Suprapubic skin (tissue), 4 donors: ENCODE results near the gene VWA3B. TPM values are rescaled to one million over a fixed set of nuclear protein-coding genes. Genes with fewer than 3 reads are reported as not detected.

Experiments
- DNase-seq, 2 donors: peaks; one replicate each; pipeline ENCODE4 v3.0.0-alpha.2; 2019; ENCODE audit warnings: low spot score in 2 of 2
- H3K27ac ChIP-seq: fragments of 200-600 bp; sonication (generic); one replicate; pipeline ENCODE4 v1.5.1; 2019
- H3K27me3 ChIP-seq: fragments of 200-600 bp; sonication (generic); one replicate; pipeline ENCODE4 v1.5.1; 2019
- H3K36me3 ChIP-seq: fragments of 200-600 bp; sonication (generic); one replicate; pipeline ENCODE4 v1.5.1; 2019
- H3K4me1 ChIP-seq: fragments of 200-600 bp; sonication (generic); one replicate; pipeline ENCODE4 v1.5.1; 2019
- H3K4me3 ChIP-seq: fragments of 200-600 bp; sonication (generic); one replicate; pipeline ENCODE4 v1.5.1; 2019; ENCODE audit warnings: mild to moderate bottlenecking
- H3K9me3 ChIP-seq: fragments of 200-600 bp; sonication (generic); one replicate; pipeline ENCODE4 v1.5.1; 2019
- EP300 ChIP-seq: sonication (generic); formaldehyde crosslinking; IDR thresholded peaks from one replicate; pipeline ENCODE4 v1.6.1; 2017; ENCODE audit warnings: antibody characterized with exemption
- POLR2A ChIP-seq, 2 donors: fragments of 450-650 bp; IDR thresholded peaks; one replicate each; pipeline ENCODE4 v1.6.1; 2017; ENCODE audit warnings: antibody characterized with exemption in 2 of 2, mild to moderate bottlenecking in 2 of 2, moderate library complexity in 2 of 2
- POLR2AphosphoS5 ChIP-seq, 3 donors: sonication (generic); formaldehyde crosslinking; IDR thresholded peaks; one replicate each; pipeline ENCODE4 v1.6.1; 2017; ENCODE audit warnings: antibody characterized with exemption in 3 of 3
- WGBS: methylation state at CpG from one replicate; pipeline ENCODE4 v1.1.5; 2018; 5-methylcytosine and 5-hydroxymethylcytosine counted together
- total RNA-seq, 4 donors: library from RNA; depleted of rRNA; stranded (reverse); fragments of >200 nt; gene quantifications; one replicate each; pipeline ENCODE4 v1.1.0, GENCODE V29; 2016
- TF ChIP-seq, protein P1 (sequence below), 2 donors: fragments of 200-600 bp in 1 of 2; fragments of 450-650 bp in 1 of 2; sonication (generic) in 1 of 2; IDR thresholded peaks; one replicate each; pipeline ENCODE4 v1.5.1; 2016 to 2019; ENCODE audit warnings: antibody characterized with exemption in 2 of 2, mild to moderate bottlenecking in 1 of 2, moderate library complexity in 1 of 2

Gene VWA3B
- total RNA-seq, 4 donors from 2014 or later: not detected

DNA sequence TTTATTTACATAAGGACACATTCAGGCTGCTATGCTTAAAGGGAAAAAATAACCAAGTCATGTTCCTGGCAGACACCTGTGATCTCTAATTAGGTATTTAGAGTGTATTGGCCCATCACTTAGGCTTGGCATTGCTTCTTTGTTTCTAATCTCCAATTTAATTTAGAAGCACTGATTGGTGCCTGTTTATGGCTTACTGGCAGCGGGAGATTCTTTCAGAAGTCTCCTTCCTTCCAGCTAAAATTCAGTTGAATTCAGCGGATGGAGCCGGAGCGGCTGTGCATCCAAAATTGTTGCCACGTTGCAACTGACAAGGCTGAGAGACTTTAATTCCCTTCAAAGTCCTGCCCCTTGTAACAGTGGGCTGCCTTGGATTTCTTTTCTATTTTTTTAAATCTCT lies 66.5 kb downstream of the VWA3B start:
- WGBS: 56% methylated on average over 5 of the region's 5 CpGs
- no peaks in the 10 kb centered on the region for H3K27me3 ChIP-seq
- H3K4me1 ChIP-seq: no peaks in the 10 kb centered on the region
- H3K36me3 ChIP-seq: no peaks in the 10 kb centered on the region
- no peaks in the 10 kb centered on the region for H3K9me3 ChIP-seq
- no peak overlapping the region for H3K4me3 ChIP-seq
- no peak for TF ChIP-seq EP300
- no peak for TF ChIP-seq POLR2AphosphoS5 (IDR thresholded peaks at IDR 0.05)
- TF ChIP-seq, protein P1, sequence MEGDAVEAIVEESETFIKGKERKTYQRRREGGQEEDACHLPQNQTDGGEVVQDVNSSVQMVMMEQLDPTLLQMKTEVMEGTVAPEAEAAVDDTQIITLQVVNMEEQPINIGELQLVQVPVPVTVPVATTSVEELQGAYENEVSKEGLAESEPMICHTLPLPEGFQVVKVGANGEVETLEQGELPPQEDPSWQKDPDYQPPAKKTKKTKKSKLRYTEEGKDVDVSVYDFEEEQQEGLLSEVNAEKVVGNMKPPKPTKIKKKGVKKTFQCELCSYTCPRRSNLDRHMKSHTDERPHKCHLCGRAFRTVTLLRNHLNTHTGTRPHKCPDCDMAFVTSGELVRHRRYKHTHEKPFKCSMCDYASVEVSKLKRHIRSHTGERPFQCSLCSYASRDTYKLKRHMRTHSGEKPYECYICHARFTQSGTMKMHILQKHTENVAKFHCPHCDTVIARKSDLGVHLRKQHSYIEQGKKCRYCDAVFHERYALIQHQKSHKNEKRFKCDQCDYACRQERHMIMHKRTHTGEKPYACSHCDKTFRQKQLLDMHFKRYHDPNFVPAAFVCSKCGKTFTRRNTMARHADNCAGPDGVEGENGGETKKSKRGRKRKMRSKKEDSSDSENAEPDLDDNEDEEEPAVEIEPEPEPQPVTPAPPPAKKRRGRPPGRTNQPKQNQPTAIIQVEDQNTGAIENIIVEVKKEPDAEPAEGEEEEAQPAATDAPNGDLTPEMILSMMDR (IDR thresholded peaks at IDR 0.05): no peak
- no peak for TF ChIP-seq POLR2A (IDR thresholded peaks at IDR 0.05)
- no peak for DNase-seq
- H3K27ac ChIP-seq: no peak overlapping the region

DNA sequence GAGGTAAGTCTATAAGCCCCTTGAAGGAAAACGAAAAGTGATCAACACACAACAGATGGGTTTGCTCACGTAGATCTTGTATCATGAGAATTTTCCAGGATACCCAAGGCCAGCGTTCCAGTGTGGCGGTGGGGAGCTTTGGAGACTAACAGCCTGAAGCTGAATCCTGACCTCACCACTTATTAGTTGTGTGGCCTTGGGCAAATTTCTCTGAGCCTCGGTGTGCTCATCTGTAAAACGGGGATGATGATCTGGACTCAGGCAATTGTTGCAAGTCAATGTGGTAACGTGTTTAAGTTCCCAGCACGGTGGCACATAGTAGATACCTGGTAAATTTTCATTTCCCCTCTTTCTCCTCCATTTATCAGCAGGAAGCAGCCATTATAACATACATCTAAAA lies 68.3 kb downstream of the VWA3B start:
- no peak for DNase-seq
- H3K27ac ChIP-seq: no peak overlapping the region
- H3K4me1 ChIP-seq: no peaks in the 10 kb centered on the region
- H3K9me3 ChIP-seq: no peaks in the 10 kb centered on the region
- TF ChIP-seq, protein P1 (IDR thresholded peaks at IDR 0.05): no peak
- TF ChIP-seq EP300: no peak
- no peak for TF ChIP-seq POLR2A (IDR thresholded peaks at IDR 0.05)
- no peak for TF ChIP-seq POLR2AphosphoS5 (IDR thresholded peaks at IDR 0.05)
- no peak overlapping the region for H3K4me3 ChIP-seq
- WGBS: 78% methylated on average over 8 of the region's 8 CpGs
- H3K27me3 ChIP-seq: no peaks in the 10 kb centered on the region
- H3K36me3 ChIP-seq: no peaks in the 10 kb centered on the region

DNA sequence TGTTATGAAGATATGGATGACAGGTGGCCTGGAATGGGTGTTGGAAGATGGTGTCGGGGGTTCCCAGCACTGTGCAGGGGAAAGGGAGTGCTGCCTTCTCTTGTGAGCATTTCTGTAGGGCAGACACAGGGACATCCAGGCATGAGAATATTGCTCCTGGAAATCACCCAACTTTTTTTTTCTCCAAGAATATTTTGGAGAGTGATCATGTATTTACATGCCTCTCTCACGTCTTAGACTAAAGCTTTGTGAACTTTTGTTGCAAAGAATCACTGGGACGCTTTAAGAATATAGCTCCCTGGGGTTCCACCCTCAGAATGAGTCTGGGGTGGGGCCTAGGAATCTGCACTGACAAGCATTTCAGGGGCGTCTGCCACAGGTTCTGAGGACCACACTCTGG lies 68.7 kb downstream of the VWA3B start:
- WGBS: 60% methylated on average over 3 of the region's 4 CpGs
- no peak overlapping the region for H3K4me3 ChIP-seq
- H3K27ac ChIP-seq: no peak overlapping the region
- no peaks in the 10 kb centered on the region for H3K36me3 ChIP-seq
- no peak for DNase-seq
- H3K27me3 ChIP-seq: no peaks in the 10 kb centered on the region
- no peaks in the 10 kb centered on the region for H3K9me3 ChIP-seq
- TF ChIP-seq POLR2AphosphoS5 (IDR thresholded peaks at IDR 0.05): no peak
- TF ChIP-seq POLR2A (IDR thresholded peaks at IDR 0.05): no peak
- TF ChIP-seq EP300: no peak
- TF ChIP-seq, protein P1 (IDR thresholded peaks at IDR 0.05): no peak
- H3K4me1 ChIP-seq: peaks cover 1% of the 10 kb centered on the region

DNA sequence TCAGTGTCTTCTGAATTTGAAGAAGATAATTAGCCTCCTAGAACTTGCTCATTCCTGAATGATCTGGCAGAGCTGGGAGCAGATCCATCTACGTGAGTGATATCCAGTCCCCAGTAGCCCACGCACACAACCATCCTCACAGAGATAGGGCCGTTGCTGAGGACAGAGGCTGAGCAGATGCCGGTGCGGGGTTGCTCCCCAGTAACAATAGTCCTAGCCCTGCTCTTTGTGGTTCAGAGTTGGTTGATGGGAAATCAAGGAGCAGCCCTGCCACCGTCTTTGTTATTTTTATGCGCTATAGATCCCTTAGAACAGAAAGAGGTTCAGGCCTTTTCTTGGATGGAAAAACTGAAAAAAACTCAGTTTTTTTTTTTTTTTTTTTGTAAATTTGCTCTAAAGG lies 69.3 kb downstream of the VWA3B start:
- 71% methylated on average over 7 of the region's 7 CpGs for WGBS
- Histone ChIP-seq H3K27ac (no peak overlapping the region), H3K9me3 (no peaks in the 10 kb centered on the region), H3K4me3 (no peak overlapping the region), H3K27me3 (no peaks in the 10 kb centered on the region), H3K4me1 (peaks cover 4% of the 10 kb centered on the region), H3K36me3 (no peaks in the 10 kb centered on the region)
- TF ChIP-seq POLR2A (IDR thresholded peaks at IDR 0.05) (no peak), EP300 (no peak), POLR2AphosphoS5 (IDR thresholded peaks at IDR 0.05) (no peak)
- TF ChIP-seq, protein P1 (IDR thresholded peaks at IDR 0.05): no peak
- DNase-seq: no peak

DNA sequence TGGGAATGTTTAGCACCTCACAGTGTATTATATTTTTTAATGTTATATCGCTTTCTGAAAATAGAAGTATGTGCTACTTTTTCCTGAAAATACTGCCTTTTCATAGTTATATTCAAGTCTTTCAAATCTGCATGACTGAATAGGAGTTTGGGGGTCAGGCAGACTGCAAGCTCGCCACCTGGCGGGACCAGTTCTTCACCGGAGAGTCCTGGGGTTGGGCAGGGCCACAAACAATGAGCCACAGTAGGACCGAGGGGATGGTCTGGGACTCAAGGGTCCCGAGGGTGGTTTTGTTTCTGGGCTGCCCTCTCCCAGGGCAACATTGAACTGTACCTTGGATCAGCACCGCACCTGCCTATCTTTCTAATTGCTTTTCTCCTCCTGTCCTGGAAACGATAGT lies 70.6 kb downstream of the VWA3B start:
- Histone ChIP-seq H3K4me1 (peaks cover 5% of the 10 kb centered on the region), H3K9me3 (no peaks in the 10 kb centered on the region), H3K27ac (no peak overlapping the region), H3K36me3 (no peaks in the 10 kb centered on the region), H3K27me3 (no peaks in the 10 kb centered on the region), H3K4me3 (no peak overlapping the region)
- DNase-seq: no peak
- TF ChIP-seq POLR2AphosphoS5 (IDR thresholded peaks at IDR 0.05): no peak
- no peak for TF ChIP-seq EP300
- TF ChIP-seq POLR2A (IDR thresholded peaks at IDR 0.05): no peak
- TF ChIP-seq, protein P1 (IDR thresholded peaks at IDR 0.05): no peak
- 88% methylated on average over 8 of the region's 8 CpGs for WGBS
